GM04503 (cell line): ENCODE measurements around the gene CEBPZOS.

Experiments
- DNase-seq: peaks from one replicate; pipeline ENCODE4 v3.0.0-alpha.2; 2012; ENCODE audit warnings: low read depth

Gene CEBPZOS

GRCh38 chr2:37196320-37197195, at the start of gene CEBPZOS:
CEBPZOS (plus strand) TSS chr2:37196496; CDS start chr2:37199705, 3,209 bp downstream.
- peak; percentile 23 for DNase-seq

- DNase-seq = no peak
Measured at GRCh38 chr2:37148325-37148724, 48.0 kb upstream of the CEBPZOS start.

- DNase-seq = no peak
Measured at GRCh38 chr2:37149626-37150322, 46.5 kb upstream of the CEBPZOS start.

GRCh38 chr2:37153224-37153623, 43.1 kb upstream of the CEBPZOS start:
- no peak for DNase-seq

- DNase-seq = no peak
Measured at GRCh38 chr2:37154785-37155184, 41.5 kb upstream of the CEBPZOS start.

GRCh38 chr2:37156071-37156856, 40.0 kb upstream of the CEBPZOS start:
- peak; percentile 19 for DNase-seq

GRCh38 chr2:37156857-37157714, 39.2 kb upstream of the CEBPZOS start, which contains the start of gene EIF2AK2:
EIF2AK2 (minus strand) TSS chr2:37156980; CDS start chr2:37147806, 9,174 bp downstream.
- DNase-seq = peak; percentile 28

GRCh38 chr2:37164757-37165156, 31.5 kb upstream of the CEBPZOS start:
- DNase-seq = no peak

- no peak for DNase-seq
Measured at GRCh38 chr2:37167636-37168180, 28.6 kb upstream of the CEBPZOS start.

GRCh38 chr2:37168217-37168981, 27.9 kb upstream of the CEBPZOS start:
- DNase-seq = no peak

- DNase-seq = no peak
Measured at GRCh38 chr2:37171624-37171950, 24.7 kb upstream of the CEBPZOS start.

GRCh38 chr2:37173741-37174140, 22.6 kb upstream of the CEBPZOS start:
- DNase-seq = no peak

- no peak for DNase-seq
Measured at GRCh38 chr2:37180006-37180639, 16.2 kb upstream of the CEBPZOS start.

- DNase-seq = no peak
Measured at GRCh38 chr2:37180640-37181039, 15.7 kb upstream of the CEBPZOS start.

GRCh38 chr2:37181726-37182684, 14.3 kb upstream of the CEBPZOS start:
- no peak for DNase-seq

GRCh38 chr2:37188570-37188969, 7.7 kb upstream of the CEBPZOS start, which contains the start of gene SULT6B1:
SULT6B1 (minus strand) TSS chr2:37188670; CDS start chr2:37188640, 30 bp downstream.
- DNase-seq = no peak

- DNase-seq = peak; percentile 57
Measured at GRCh38 chr2:37189452-37190153, 6.7 kb upstream of the CEBPZOS start.

- no peak for DNase-seq
Measured at GRCh38 chr2:37190290-37190689, 6.0 kb upstream of the CEBPZOS start.
